GM12878 (cell line): Measurements from ENCODE around the gene CACNG4.

ENCODE experiments used
- TCF7 ChIP-seq: IDR thresholded peaks from 2 replicates; pipeline ENCODE4 v1.6.1; 2014; ENCODE audit warnings: antibody characterized with exemption, borderline replicate concordance
- ZSCAN29 ChIP-seq: fragments of 450-650 bp; IDR thresholded peaks from 2 replicates; pipeline ENCODE4 v1.6.1; 2017; ENCODE audit warnings: mild to moderate bottlenecking, moderate library complexity

- TF ChIP-seq TCF7 (no peak), ZSCAN29 (no peak)
Measured at GRCh38 chr17:67078292-67078691, 113.8 kb downstream of the CACNG4 start.
